Panc1 (cell line): ENCODE results near the gene CYSRT1. TPM values are rescaled to one million over a fixed set of nuclear protein-coding genes. Genes with fewer than 3 reads are reported as not detected.

Source experiments
- ATAC-seq: fragments of 200-7000 bp; cut with Tn5 transposase; 2 replicates; pipeline ENCODE4 v1.9.1; 2020; ENCODE audit warnings: mild to moderate bottlenecking, moderate library complexity
- BruUV-seq: library from RNA; stranded (reverse); fragments of 400-500 nt; replicated peaks from 2 replicates; lab custom pipeline; 2021; lab: Mats Ljungman, UMichigan
- CTCF ChIA-PET: fragments of 300-600 bp; sonication (Branson Sonifier 250); formaldehyde crosslinking; loops from one replicate; lab custom pipeline; 2022; ENCODE audit warnings: antibody characterized with exemption; lab: Charles Lee
- POLR2A ChIA-PET: fragments of 300-600 bp; sonication (Branson Sonifier 250); formaldehyde crosslinking; loops from one replicate; lab custom pipeline; 2022; ENCODE audit warnings: antibody characterized with exemption; lab: Charles Lee
- DNase-seq: peaks from one replicate; pipeline ENCODE4 v3.0.0-alpha.2; 2010; ENCODE audit warnings: low read depth, low spot score
- H3K27ac ChIP-seq: 2 replicates; pipeline ENCODE4 v1.5.1; 2011; ENCODE audit warnings: mild to moderate bottlenecking, low read length, inconsistent platforms
- H3K27me3 ChIP-seq: fragments of 200-500 bp; sonication (Bioruptor generic); 2 replicates; pipeline ENCODE4 v1.6.0; 2014; ENCODE audit warnings: low read length, inconsistent platforms; ENCODE audit not compliant: control insufficient read depth, insufficient read depth
- H3K36me3 ChIP-seq: fragments of 200-500 bp; sonication (Bioruptor generic); 2 replicates; pipeline ENCODE4 v1.5.1; 2014; ENCODE audit warnings: inconsistent platforms, mild to moderate bottlenecking, low read length, moderate library complexity; ENCODE audit not compliant: control insufficient read depth, insufficient read depth
- H3K4me1 ChIP-seq: 2 replicates; pipeline ENCODE4 v1.5.1; 2011; ENCODE audit warnings: inconsistent platforms, mild to moderate bottlenecking, low read length, moderate library complexity; ENCODE audit not compliant: control insufficient read depth, insufficient read depth
- H3K4me3 ChIP-seq, 2 experiments: 2 replicates each; pipeline ENCODE4 v1.5.1; 2011 to 2012; ENCODE audit warnings: low read depth in 2 of 2, low read length in 2 of 2, mild to moderate bottlenecking in 2 of 2, inconsistent platforms in 1 of 2, moderate library complexity in 1 of 2
- H3K9me3 ChIP-seq: fragments of 200-500 bp; sonication (Bioruptor generic); 2 replicates; pipeline ENCODE4 v1.5.1; 2014; ENCODE audit warnings: low read depth, mild to moderate bottlenecking, inconsistent platforms, low read length, moderate library complexity; ENCODE audit not compliant: control insufficient read depth, insufficient read depth
- CTCF ChIP-seq: fragments of 450-650 bp; IDR thresholded peaks from 2 replicates; pipeline ENCODE4 v1.5.1; 2017; ENCODE audit warnings: mild to moderate bottlenecking
- POLR2AphosphoS5 ChIP-seq: IDR thresholded peaks from 2 replicates; pipeline ENCODE4 v1.6.1; 2012; ENCODE audit warnings: mild to moderate bottlenecking, low read depth, low read length, moderate library complexity
- REST ChIP-seq, 2 experiments: IDR thresholded peaks; 2 replicates each; pipeline ENCODE4 v1.6.1; 2011 to 2012; ENCODE audit warnings: low read depth in 2 of 2, control low read depth in 1 of 2, low read length in 1 of 2, mild to moderate bottlenecking in 1 of 2, moderate library complexity in 1 of 2; ENCODE audit not compliant: insufficient read depth in 1 of 2
- SIN3A ChIP-seq: IDR thresholded peaks from 2 replicates; pipeline ENCODE4 v1.6.1; 2012; ENCODE audit warnings: low read depth, mild to moderate bottlenecking, low read length, moderate library complexity, borderline replicate concordance; ENCODE audit not compliant: insufficient read depth
- TCF7L2 ChIP-seq: IDR thresholded peaks from 2 replicates; pipeline ENCODE4 v1.6.1; 2011; ENCODE audit warnings: mild to moderate bottlenecking, low read depth, low read length, inconsistent platforms
- in situ Hi-C: cut with HindIII; loops from 2 replicates; pipeline ENCODE4 v1.10.0; 2016; ENCODE audit warnings: low sequenced_read_pairs, low pct_unique_long_range_greater_than_20kb
- intact Hi-C: fragments of 100-400 bp; cut with micrococcal nuclease; formaldehyde crosslinking; loops from one replicate; pipeline ENCODE4 v1.10.0; 2022; ENCODE audit not compliant: unreplicated experiment
- total RNA-seq: library from RNA; stranded (reverse); gene quantifications from one replicate; pipeline ENCODE4 v1.2.1, GENCODE V29; 2021; ENCODE audit not compliant: unreplicated experiment

The CYSRT1 gene
- total RNA-seq, 1 experiment from 2014 or later = 0.67 TPM

- CTCF ChIA-PET = interaction anchor here (0.6 kb wide), 1 partner anchor 19 kb away, joined by 3 read pairs; no protein-coding TSS in a partner anchor
- H3K4me3 ChIP-seq = no peak overlapping the region
- intact Hi-C loops (no loop called here), in situ Hi-C loops (no loop called here)
- no peak for TF ChIP-seq POLR2AphosphoS5
- no peak for TF ChIP-seq CTCF
- TF ChIP-seq SIN3A = no peak
- no peak for TF ChIP-seq TCF7L2
- TF ChIP-seq REST (IDR thresholded peaks at IDR 0.05; ENCODE audit: insufficient read depth in 1 of 2, low read depth in 2 of 2, low read length in 1 of 2) = no peak
- BruUV-seq = no TSS peak
- H3K4me1 ChIP-seq = no peaks in the 10 kb centered on the region
- DNase-seq (no peak), ATAC-seq (no peak)
- H3K27ac ChIP-seq = no peak overlapping the region
- POLR2A ChIA-PET = no interaction called here
- H3K9me3 ChIP-seq = no peaks in the 10 kb centered on the region
- no peaks in the 10 kb centered on the region for H3K27me3 ChIP-seq
- H3K36me3 ChIP-seq = no peaks in the 10 kb centered on the region
Observed at GRCh38 chr9:137265496-137266161, 40.7 kb downstream of the CYSRT1 start.

GRCh38 chr9:137266162-137266527, 41.2 kb downstream of the CYSRT1 start:
- Histone ChIP-seq H3K4me1 (no peaks in the 10 kb centered on the region), H3K4me3 (no peak overlapping the region), H3K36me3 (no peaks in the 10 kb centered on the region), H3K27me3 (no peaks in the 10 kb centered on the region), H3K27ac (no peak overlapping the region), H3K9me3 (no peaks in the 10 kb centered on the region)
- in situ Hi-C loops (no loop called here), intact Hi-C loops (no loop called here)
- ChIA-PET CTCF (interaction anchor here (0.6 kb wide), 1 partner anchor 18 kb away, joined by 3 read pairs; no protein-coding TSS in a partner anchor), POLR2A (no interaction called here)
- no TSS peak for BruUV-seq
- TF ChIP-seq TCF7L2 = no peak
- no peak for TF ChIP-seq SIN3A
- no peak for TF ChIP-seq REST (IDR thresholded peaks at IDR 0.05; ENCODE audit: insufficient read depth in 1 of 2, low read depth in 2 of 2, low read length in 1 of 2)
- no peak for TF ChIP-seq POLR2AphosphoS5
- no peak for TF ChIP-seq CTCF
- DNase-seq (no peak), ATAC-seq (no peak)
